ENCODE data around the gene SMC1B.
"Not testable (repeated sequence)": the region's sequence is repeated elsewhere in the genome, so short reads cannot be mapped to it uniquely, and the experiment has no call there.

SMC1B gene

DNA sequence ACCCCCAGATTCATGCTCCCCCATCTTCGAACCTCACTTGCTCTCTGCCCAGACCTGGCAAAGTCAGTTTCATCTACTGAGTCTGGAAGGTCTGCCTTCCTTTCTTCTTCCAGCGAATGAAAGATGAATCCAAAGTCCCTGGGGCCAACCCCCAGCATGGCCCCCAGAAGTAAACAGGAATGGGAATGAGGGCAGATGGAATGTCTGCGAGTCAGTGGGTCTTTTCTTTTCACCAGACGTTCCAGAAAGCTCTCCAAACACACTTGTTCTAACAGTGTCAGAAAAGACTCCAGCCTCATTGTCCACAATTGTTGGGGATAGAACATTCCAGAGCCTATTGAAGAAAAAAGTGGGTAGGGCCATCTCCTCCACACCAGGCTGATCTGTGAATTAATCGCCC, 28.7 kb upstream of the SMC1B start:
- no peak for DNase-seq (ENCODE audit: low read depth)

- peak; percentile 5 for DNase-seq (ENCODE audit: low read depth)
Observed at GRCh38 chr22:45441138-45441537, 27.7 kb upstream of the SMC1B start.

DNA sequence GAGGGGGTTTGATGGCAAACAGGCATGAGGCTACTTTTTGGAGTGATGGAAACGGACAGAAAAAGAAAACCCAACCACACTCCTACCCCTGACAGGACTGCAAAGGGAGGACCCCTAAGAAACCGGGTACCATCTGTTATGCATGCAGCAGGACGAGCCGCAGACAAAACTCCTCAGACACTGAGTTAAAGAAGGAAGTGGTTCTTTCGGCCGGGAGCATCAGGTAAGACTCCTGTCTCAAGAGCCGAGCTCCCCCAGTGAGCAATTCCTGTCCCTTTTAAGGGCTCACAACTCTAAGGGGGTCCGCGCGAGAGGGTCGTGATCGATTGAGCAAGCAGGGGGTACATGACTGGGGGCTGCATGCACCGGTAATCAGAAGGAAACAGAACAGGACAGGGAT, 27.3 kb upstream of the SMC1B start:
- not testable (repeated sequence) for DNase-seq (ENCODE audit: low read depth)

DNA sequence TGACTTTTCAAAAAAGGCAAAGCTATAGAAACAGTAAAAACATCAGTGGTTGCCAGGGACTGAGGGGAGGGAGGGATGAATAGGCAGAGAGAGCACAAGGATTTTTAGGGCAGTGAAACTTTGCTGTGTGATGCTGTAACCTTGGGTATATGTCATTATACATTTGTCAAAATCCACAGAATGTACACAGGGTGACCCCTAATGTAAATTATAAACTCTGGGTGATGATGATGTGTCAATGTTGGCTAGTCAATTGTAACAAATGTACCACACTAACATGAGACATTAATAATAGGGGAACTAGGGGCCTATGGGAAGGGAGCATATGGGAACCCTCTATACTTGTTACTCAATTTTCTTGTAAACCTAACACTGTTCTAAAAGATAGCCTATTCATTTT, 24.9 kb upstream of the SMC1B start:
- no peak for DNase-seq (ENCODE audit: low read depth)

DNA sequence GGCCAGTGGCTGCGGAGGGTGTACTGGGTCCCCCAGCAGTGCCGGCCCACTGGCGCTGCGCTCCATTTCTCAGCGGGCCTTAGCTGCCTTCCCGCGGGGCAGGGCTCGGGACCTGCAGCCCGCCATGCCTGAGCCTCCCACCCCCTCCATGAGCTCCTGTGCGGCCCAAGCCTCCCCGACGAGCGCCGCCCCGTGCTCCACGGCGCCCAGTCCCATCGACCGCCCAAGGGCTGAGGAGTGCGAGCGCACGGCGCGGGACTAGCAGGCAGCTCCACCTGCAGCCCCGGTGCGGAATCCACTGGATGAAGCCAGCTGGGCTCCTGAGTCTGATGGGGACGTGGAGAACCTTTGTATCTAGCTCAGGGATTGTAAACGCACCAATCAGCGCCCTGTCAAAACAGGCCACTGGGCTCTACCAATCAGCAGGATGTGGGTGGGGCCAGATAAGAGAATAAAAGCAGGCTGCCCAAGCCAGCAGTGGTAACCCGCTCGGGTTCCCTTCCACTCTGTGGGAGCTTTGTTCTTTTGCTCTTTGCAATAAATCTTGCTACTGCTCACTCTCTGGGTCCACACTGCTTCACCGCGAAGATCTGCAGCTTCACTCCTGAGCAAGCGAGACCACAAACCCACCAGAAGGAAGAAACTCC, 23.6 kb upstream of the SMC1B start:
- DNase-seq (ENCODE audit: low read depth): not testable (repeated sequence)

- DNase-seq (ENCODE audit: low read depth): peak; percentile 71
Observed at GRCh38 chr22:45435544-45436139, 22.2 kb upstream of the SMC1B start.

- DNase-seq (ENCODE audit: low read depth): no peak
Observed at GRCh38 chr22:45434981-45435380, 21.6 kb upstream of the SMC1B start.

GRCh38 chr22:45430871-45431270, 17.5 kb upstream of the SMC1B start:
- DNase-seq (ENCODE audit: low read depth): no peak

DNA sequence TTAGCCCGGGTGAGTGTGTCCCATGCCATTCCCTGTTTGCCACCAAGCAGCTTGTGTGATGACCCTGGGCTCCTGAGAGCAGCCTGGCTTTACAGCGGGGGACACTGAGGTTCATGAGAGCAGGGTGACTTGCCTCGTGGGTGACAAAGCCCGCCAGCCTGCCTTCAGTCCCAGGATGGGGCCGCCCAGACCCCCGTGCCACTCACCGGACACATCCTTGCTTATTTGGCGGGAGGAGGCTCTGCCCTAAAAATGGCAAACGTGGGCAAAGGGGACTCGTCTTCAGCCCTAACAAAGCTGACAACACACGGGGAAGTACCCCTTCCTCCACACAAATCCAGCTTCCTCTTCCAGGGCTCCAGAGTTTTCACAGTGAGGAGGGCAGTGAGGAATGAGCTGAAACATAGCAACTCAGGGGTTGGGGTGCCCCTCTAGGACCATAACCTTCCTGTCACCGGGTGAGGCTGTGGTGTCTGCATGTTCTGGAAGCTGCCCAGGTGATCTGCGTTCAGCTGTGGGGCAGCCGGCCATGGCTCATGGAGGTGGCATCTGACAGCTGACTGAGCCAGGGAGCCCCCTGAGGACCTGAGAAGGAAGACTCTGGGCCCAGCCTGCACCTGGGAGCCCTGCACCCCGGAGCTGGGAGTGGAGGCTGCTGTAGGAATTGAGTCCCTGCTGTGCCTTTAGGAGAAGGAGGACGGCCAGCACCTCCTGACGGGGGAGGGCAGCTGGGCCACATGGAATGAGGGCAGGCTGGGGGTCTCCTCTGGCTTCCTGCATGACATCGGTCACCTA, 16.8 kb upstream of the SMC1B start:
- DNase-seq (ENCODE audit: low read depth): no peak

GRCh38 chr22:45429424-45429823, 16.0 kb upstream of the SMC1B start:
- DNase-seq (ENCODE audit: low read depth): no peak

DNA sequence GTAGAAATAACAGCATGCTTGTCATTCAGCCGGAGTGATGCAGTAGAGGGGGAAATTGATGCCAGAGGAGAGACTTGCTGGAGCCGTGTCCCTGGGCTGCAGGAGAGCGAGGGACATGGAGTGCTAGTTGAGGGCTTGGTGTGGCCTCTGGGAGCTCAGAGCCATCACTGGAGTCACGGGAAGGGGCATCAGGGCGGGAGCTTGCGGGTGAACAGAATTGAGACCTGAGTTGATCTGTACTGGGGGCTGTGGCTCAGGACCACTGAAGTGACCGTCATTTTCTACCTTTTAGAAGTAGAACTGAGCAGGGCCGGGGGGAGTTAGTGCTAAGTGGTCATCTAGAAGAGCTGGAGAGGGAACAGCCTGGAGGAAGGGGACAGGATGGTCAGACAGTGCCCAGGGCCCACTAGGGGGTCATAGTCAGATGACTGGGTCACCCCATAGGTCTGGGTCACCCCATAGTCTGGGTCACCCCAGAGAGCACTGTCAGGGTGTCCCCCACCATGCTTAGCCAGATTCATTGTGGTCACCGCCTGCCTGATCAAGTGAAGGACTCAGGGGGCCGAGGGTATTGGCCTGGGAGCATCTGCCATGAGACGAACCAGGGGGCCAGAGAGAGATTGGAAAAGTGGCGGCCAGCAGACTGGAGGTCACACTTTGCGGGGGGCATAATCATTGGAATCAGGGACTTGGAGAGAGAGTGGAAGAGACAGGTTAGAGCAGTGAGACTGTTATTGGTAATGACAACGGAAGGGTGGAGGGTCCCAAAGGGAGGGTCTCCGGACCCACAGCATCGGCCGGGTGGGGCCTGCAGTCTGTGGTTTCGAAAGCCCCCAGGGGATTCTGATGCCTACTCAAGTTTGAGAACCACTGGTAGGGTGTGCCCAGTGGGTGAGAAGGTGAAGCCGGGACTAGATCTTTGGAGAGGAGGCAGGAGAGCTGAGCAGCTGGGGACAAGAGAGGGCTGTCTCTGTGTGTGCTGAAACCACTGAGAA, 15.3 kb upstream of the SMC1B start:
- no peak for DNase-seq (ENCODE audit: low read depth)

DNA sequence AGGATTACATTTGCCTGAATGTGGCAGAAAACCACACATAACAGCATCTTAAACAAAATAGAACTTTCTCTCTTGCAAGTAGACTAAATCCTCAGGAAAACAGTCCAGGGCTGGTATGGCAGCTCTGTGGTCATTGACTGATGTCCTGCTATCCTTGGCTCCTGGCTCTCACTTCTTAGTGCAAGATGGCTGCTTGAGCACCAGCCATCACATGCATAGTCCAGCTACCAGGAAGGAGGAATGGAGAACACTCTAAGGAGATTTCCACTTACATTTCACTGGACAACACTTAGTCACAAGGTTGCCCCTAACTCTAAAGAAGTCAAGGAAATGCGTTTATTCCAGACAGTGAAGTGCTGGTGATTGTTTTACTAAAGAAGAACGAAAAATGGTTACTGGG, 13.7 kb upstream of the SMC1B start:
- DNase-seq (ENCODE audit: low read depth): no peak

- DNase-seq (ENCODE audit: low read depth): no peak
Observed at GRCh38 chr22:45426387-45426786, 13.0 kb upstream of the SMC1B start.

DNA sequence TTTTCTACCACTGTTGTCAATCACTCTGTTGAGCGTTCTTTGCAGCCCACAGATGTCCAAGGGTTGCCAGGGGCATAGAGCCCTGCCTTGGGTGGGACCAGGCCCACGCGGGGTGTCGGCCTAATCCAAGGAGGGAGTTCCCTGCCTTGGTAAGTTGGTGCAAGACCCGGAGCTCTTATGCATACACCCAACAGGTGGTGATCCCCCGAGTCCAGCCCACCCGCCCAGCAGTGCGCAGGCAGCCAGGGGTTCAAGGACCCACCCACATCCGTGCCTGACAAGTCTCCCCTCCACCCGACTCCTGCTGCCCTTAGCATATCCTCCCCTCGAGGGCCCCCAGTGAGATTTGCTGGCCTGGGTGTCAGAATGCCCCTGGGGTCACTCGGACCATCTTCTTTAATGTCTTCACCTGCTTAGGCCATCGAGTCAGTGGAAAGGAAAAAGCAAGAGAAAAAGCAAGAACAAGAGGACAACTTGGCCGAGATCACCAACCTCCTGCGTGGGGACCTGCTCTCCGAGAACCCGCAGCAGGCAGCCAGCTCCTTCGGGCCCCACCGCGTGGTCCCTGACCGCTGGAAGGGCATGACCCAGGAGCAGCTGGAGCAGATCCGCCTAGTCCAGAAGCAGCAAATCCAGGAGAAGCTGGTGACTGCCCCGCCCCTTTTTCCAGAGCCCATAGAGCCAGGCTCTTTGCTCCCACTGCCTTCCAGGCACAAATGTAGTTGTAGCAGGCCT, 12.3 kb upstream of the SMC1B start:
- no peak for DNase-seq (ENCODE audit: low read depth)

DNA sequence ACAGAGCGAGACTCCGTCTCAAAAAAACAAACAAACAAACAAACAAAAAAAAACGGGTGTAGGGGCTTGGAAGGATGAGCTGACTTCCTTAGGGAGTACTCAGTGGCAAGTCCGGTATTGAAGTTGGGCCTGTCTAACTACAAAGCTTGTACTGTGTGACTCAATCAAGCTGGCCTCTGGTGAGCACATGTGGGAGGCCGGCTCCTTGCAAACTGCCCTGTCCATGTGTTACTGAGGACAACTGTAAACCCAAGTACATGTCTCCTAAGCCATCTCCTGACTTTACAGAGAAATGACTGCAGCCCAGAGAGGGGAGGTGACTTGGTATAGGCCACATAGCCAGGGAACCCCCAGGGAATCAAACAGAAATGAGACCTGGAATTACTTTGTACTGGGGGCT, 11.7 kb upstream of the SMC1B start:
- no peak for DNase-seq (ENCODE audit: low read depth)

DNA sequence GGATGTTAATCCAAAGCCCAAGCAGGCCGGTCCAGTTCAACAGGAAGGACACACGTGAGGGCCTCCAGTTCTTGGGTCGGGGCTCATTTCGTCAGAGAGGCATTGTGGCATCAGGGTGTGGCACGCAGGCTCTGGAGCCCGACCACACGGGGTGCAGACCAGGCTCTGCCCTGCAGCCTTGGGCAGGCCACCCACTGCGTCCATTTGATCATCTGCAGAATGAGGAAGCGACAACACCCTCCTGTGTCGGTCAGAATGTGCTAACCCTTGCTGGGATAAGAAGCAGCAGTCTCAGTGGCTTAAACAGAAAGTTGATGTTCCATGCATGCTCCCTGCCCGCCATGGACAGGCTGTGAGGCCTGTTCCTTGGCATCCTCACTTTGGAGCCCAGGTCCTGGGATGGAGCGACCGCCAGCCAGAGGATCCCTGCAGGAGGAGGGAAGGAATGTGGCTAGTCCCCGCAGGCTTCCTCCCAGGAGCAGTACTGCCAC, 10.9 kb upstream of the SMC1B start:
- no peak for DNase-seq (ENCODE audit: low read depth)

- DNase-seq (ENCODE audit: low read depth): no peak
Observed at GRCh38 chr22:45423524-45423923, 10.1 kb upstream of the SMC1B start.

DNA sequence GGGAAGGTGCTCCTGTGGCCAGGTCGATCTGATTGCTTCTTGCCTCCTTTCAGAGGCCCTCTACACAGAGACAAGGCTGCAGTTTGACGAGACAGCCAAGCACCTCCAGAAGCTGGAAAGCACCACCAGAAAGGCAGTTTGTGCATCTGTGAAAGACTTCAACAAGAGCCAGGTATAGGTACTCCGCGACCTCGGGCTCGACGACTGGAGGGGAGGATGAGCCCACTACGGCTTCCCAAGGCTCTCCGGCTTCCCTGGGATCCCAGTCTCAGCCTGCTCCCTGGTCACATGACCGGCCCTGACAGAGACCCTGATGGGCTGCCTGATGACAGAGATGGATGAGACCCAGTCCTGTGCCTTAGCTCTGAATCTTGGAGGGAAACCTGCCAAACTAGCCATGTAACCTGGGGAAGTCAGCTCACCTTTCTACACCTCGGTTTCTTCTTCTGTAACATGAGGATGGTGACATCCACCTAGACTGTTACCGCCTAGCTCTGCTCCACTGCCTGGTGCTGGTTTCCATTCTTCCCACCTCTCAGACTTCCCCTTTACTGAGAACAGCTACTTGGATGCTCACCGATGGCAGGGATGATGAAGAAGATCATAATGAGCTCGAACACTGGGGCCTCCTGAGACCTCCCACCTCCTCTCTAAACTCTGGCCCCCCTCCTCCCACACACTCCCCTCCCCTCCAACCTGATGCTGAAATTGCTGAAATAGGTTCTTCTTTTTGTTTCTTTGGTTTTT, 9.0 kb upstream of the SMC1B start:
- no peak for DNase-seq (ENCODE audit: low read depth)

- DNase-seq (ENCODE audit: low read depth): no peak
Observed at GRCh38 chr22:45421349-45422055, 8.1 kb upstream of the SMC1B start.

- no peak for DNase-seq (ENCODE audit: low read depth)
Observed at GRCh38 chr22:45420539-45420938, 7.1 kb upstream of the SMC1B start.

Measured in activated T-cell treated with anti-CD3 and anti-CD28 coated beads for 24 hours (primary cell).